ENCODE results near the gene RGS13. TPM values are rescaled to one million over a fixed set of nuclear protein-coding genes. Genes with fewer than 3 reads are reported as not detected.

Gene RGS13
- polyA plus RNA-seq, 1 experiment = not detected

DNA sequence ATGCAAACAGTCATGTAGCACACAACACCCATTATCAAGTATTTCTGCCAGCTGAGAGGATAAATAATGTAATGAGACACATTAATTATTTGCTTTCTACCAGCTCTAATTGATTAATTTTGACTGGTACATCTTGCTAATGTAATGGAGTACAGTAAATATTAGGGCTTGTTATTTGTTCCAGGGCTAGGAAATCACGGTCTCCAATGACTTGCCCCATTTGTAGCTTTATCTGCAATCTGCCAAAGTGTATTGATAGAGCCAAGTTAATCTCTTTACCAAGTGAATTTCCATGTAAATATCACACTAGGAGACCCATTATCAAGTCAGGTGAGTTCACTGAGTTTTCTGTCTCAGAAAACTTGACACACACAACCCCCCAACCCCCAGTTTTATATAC is 55.1 kb downstream of the RGS13 start:
- Histone ChIP-seq H3K4me3 (ENCODE audit: low read depth, low read length) (no peak overlapping the region), H3K27ac (ENCODE audit: low read depth, low read length) (no peak overlapping the region), H3K9me3 (ENCODE audit: control insufficient read depth, insufficient read depth, low read length) (no peaks in the 10 kb centered on the region), H3K27me3 (ENCODE audit: control insufficient read depth, insufficient read depth, low read length) (no peaks in the 10 kb centered on the region)
- ChIA-PET CTCF (no interaction called here), POLR2A (no interaction called here)
- TF ChIP-seq, protein P1, sequence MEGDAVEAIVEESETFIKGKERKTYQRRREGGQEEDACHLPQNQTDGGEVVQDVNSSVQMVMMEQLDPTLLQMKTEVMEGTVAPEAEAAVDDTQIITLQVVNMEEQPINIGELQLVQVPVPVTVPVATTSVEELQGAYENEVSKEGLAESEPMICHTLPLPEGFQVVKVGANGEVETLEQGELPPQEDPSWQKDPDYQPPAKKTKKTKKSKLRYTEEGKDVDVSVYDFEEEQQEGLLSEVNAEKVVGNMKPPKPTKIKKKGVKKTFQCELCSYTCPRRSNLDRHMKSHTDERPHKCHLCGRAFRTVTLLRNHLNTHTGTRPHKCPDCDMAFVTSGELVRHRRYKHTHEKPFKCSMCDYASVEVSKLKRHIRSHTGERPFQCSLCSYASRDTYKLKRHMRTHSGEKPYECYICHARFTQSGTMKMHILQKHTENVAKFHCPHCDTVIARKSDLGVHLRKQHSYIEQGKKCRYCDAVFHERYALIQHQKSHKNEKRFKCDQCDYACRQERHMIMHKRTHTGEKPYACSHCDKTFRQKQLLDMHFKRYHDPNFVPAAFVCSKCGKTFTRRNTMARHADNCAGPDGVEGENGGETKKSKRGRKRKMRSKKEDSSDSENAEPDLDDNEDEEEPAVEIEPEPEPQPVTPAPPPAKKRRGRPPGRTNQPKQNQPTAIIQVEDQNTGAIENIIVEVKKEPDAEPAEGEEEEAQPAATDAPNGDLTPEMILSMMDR (IDR thresholded peaks at IDR 0.05; ENCODE audit: low read depth, low read length) = no peak
- no peak for DNase-seq (ENCODE audit: low read depth, low spot score)

DNA sequence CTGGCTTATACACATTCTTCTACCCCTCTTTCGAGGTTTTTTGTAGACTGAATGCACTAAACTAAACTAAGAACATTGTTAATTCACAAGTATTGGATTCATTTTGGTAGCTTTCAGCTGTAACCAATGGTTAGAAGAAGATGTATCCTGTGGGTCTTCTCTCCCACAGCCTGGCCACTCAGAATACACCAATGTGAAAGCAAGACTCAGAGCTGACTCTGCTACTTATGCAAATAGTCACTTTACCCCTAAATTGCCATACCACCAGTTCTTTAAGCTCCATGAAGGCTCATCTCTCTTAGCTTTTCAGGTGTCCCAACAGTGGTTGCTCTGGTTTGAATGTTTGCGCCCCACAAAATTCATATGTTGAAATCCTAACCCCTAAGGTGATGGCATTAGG is 60.1 kb downstream of the RGS13 start:
- no peaks in the 10 kb centered on the region for H3K9me3 ChIP-seq (ENCODE audit: control insufficient read depth, insufficient read depth, low read length)
- no peak overlapping the region for H3K4me3 ChIP-seq (ENCODE audit: low read depth, low read length)
- TF ChIP-seq, protein P1 (IDR thresholded peaks at IDR 0.05; ENCODE audit: low read depth, low read length) = no peak
- DNase-seq (ENCODE audit: low read depth, low spot score) = no peak
- ChIA-PET POLR2A (no interaction called here), CTCF (no interaction called here)
- no peak overlapping the region for H3K27ac ChIP-seq (ENCODE audit: low read depth, low read length)
- H3K27me3 ChIP-seq (ENCODE audit: control insufficient read depth, insufficient read depth, low read length) = no peaks in the 10 kb centered on the region

DNA sequence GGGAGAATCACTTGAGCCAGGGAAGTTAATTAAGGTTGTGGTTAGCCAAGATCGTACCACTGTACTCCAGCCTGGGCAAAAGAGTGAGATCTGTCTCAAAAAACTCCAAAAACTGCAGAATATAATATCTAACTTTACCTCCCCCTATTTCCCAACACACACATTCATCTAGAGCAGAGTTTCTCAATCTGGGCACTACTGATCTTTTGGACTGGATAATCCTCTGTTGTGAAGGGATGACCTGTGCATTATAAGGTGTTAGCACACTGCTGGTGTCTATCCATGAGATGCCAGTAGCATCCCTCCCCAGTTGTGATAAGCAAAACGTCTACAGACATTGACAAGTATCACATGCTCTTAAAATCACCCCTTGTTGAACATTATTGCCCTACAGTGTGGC is 61.8 kb downstream of the RGS13 start:
- TF ChIP-seq, protein P1 (IDR thresholded peaks at IDR 0.05; ENCODE audit: low read depth, low read length) = no peak
- no peak overlapping the region for H3K27ac ChIP-seq (ENCODE audit: low read depth, low read length)
- H3K27me3 ChIP-seq (ENCODE audit: control insufficient read depth, insufficient read depth, low read length) = no peaks in the 10 kb centered on the region
- ChIA-PET CTCF (interaction anchor here (1.4 kb wide), 1 partner anchor 221 kb away, joined by 3 read pairs; no protein-coding TSS in a partner anchor), POLR2A (no interaction called here)
- H3K4me3 ChIP-seq (ENCODE audit: low read depth, low read length) = no peak overlapping the region
- H3K9me3 ChIP-seq (ENCODE audit: control insufficient read depth, insufficient read depth, low read length) = no peaks in the 10 kb centered on the region
- no peak for DNase-seq (ENCODE audit: low read depth, low spot score)

DNA sequence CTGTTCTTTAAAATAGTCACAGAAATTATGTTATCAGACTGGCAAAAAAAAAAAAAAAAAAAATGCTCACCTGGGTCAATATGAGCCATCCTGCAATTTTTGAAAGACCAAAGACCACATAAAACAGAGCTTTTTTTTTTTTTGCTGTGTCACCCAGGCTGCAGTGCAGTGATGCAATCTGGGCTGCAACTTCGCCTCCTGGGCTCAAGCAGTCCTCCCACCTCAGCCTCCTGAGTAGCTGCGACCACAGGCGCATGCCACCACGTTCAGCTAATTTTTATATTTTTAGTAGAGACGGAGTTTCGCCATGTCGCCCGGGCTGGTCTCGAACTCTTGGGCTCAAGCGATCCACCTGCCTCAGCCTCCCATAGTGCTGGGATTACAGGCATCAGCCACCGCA is 62.8 kb downstream of the RGS13 start:
- no peaks in the 10 kb centered on the region for H3K27me3 ChIP-seq (ENCODE audit: control insufficient read depth, insufficient read depth, low read length)
- H3K27ac ChIP-seq (ENCODE audit: low read depth, low read length) = no peak overlapping the region
- no peak overlapping the region for H3K4me3 ChIP-seq (ENCODE audit: low read depth, low read length)
- no peaks in the 10 kb centered on the region for H3K9me3 ChIP-seq (ENCODE audit: control insufficient read depth, insufficient read depth, low read length)
- DNase-seq (ENCODE audit: low read depth, low spot score) = no peak
- ChIA-PET CTCF (interaction anchor here (0.6 to 1.4 kb wide), 2 partner anchors 183 to 222 kb away, joined by 3 read pairs; no protein-coding TSS in a partner anchor), POLR2A (no interaction called here)
- TF ChIP-seq, protein P1 (IDR thresholded peaks at IDR 0.05; ENCODE audit: low read depth, low read length) = no peak

DNA sequence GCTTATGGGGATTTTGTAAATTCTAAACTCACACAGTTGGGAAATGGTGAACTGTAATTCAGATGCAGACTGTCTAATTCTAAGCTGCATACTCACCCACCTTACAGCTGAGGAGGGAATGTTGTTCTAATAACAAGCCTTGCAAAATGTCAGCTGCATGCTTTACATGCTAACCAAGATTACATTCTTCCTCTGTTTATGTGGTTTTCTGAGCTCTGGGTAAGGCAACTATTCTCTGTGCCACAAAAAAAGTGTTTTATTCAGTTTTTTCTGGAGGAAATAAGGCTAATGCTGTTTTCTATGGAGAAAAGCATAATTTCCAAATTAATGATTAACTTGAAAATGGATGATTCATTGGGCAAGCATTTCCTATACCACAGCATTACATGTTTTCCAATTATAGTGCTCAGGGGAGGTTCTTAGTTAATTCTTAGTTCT is 64.9 kb downstream of the RGS13 start:
- ChIA-PET CTCF (interaction anchor here (0.9 kb wide), 1 partner anchor 319 kb away, joined by 4 read pairs; no protein-coding TSS in a partner anchor), POLR2A (interaction anchor here (0.7 to 2.5 kb wide), 7 partner anchors 22 to 215 kb away, joined by 3 to 16 read pairs (median 4); partner anchors contain the start of gene RGS2)
- no peaks in the 10 kb centered on the region for H3K9me3 ChIP-seq (ENCODE audit: control insufficient read depth, insufficient read depth, low read length)
- peak; percentile 82 for DNase-seq (ENCODE audit: low read depth, low spot score)
- no peak overlapping the region for H3K4me3 ChIP-seq (ENCODE audit: low read depth, low read length)
- TF ChIP-seq, protein P1 (IDR thresholded peaks at IDR 0.05; ENCODE audit: low read depth, low read length) = no peak
- H3K27me3 ChIP-seq (ENCODE audit: control insufficient read depth, insufficient read depth, low read length) = no peaks in the 10 kb centered on the region
- H3K27ac ChIP-seq (ENCODE audit: low read depth, low read length) = no peak overlapping the region
